Sigmoid colon (tissue), 7 donors: ENCODE data around the gene NSUN6. TPM values are rescaled to one million over a fixed set of nuclear protein-coding genes. Genes with fewer than 3 reads are reported as not detected.

Experiments used
- DNase-seq: peaks from one replicate; pipeline ENCODE4 v3.0.0-alpha.2; 2019
- H3K27ac ChIP-seq, 4 donors: fragments of 200-600 bp; sonication (generic); one replicate each; pipeline ENCODE4 v1.5.1; 2016 to 2019; ENCODE audit warnings: mild to moderate bottlenecking in 1 of 4
- H3K27me3 ChIP-seq, 3 donors: fragments of 200-600 bp; sonication (generic); one replicate each; pipeline ENCODE4 v1.5.1; 2019; ENCODE audit warnings: mild to moderate bottlenecking in 1 of 3
- H3K36me3 ChIP-seq, 4 donors: fragments of 200-600 bp; sonication (generic); one replicate each; pipeline ENCODE4 v1.5.1; 2016 to 2019
- H3K4me1 ChIP-seq, 4 donors: fragments of 200-600 bp; sonication (generic); one replicate each; pipeline ENCODE4 v1.5.1; 2017 to 2019
- H3K4me3 ChIP-seq, 4 donors: fragments of 200-600 bp; sonication (generic); one replicate each; pipeline ENCODE4 v1.5.1; 2017 to 2019; ENCODE audit warnings: mild to moderate bottlenecking in 2 of 4, moderate library complexity in 1 of 4
- H3K9me3 ChIP-seq, 4 donors: fragments of 200-600 bp in 3 of 4; sonication (generic) in 3 of 4; one replicate each; pipeline versions ENCODE4 v1.5.1 to v1.6.1; 2013 to 2019
- CTCF ChIP-seq, 4 experiments: fragments of 450-650 bp in 3 of 4; fragments of 200-600 bp in 1 of 4; IDR thresholded peaks; one replicate each; pipeline ENCODE4 v1.5.1; 2016 to 2019; ENCODE audit warnings: antibody characterized with exemption in 4 of 4, mild to moderate bottlenecking in 3 of 4, moderate library complexity in 2 of 4
- EP300 ChIP-seq, 4 donors: sonication (generic); formaldehyde crosslinking; IDR thresholded peaks; one replicate each; pipeline ENCODE4 v1.6.1; 2017; ENCODE audit warnings: antibody characterized with exemption in 4 of 4
- POLR2A ChIP-seq, 2 donors: fragments of 450-650 bp; IDR thresholded peaks; one replicate each; pipeline ENCODE4 v1.6.1; 2016; ENCODE audit warnings: antibody characterized with exemption in 2 of 2, mild to moderate bottlenecking in 2 of 2, moderate library complexity in 2 of 2
- POLR2AphosphoS5 ChIP-seq, 4 donors: sonication (generic); formaldehyde crosslinking; IDR thresholded peaks; one replicate each; pipeline ENCODE4 v1.6.1; 2017; ENCODE audit warnings: antibody characterized with exemption in 4 of 4
- WGBS, 2 donors: extraction: QIAGEN DNeasy Blood & Tissue Kit; methylation state at CpG; one replicate each; pipeline ENCODE4 v1.1.7; 2013; 5-methylcytosine and 5-hydroxymethylcytosine counted together
- intact Hi-C: fragments of 100-400 bp; cut with DNase I; formaldehyde crosslinking; loops from one replicate; pipeline ENCODE4 v1.15.1; 2023
- polyA plus RNA-seq, 3 donors: library from polyadenylated mRNA; stranded (reverse); fragments of 200-250 nt; gene quantifications; one replicate each; pipeline ENCODE4 v1.2.3, GENCODE V29; 2013
- total RNA-seq, 4 donors: library from RNA; depleted of rRNA; stranded (reverse); fragments of >200 nt; gene quantifications; one replicate each; pipeline ENCODE4 v1.1.0, GENCODE V29; 2016
- donor health status: healthy with polysubstance abuse.
- donor health status: Bipolar disorder and iron deficiency.
- donor health status: healthy.

The NSUN6 gene
- total and polyA plus RNA-seq, 7 donors = 4.4 to 20.2 (median 7.3) TPM

- no peak for DNase-seq
- Histone ChIP-seq H3K36me3 (peaks cover 0 to 62% (median 9%) of the 10 kb centered on the region in 4 donors), H3K27me3 (no peaks in the 10 kb centered on the region), H3K9me3 (no peaks in the 10 kb centered on the region), H3K27ac (no peak overlapping the region), H3K4me3 (no peak overlapping the region), H3K4me1 (no peaks in the 10 kb centered on the region)
- intact Hi-C loops = no loop called here
- 94 to 95% methylated on average over 4 of the region's 4 CpGs for WGBS, 2 donors
- no peak for TF ChIP-seq EP300 (IDR thresholded peaks at IDR 0.05)
- no peak for TF ChIP-seq POLR2AphosphoS5 (IDR thresholded peaks at IDR 0.05)
- no peak for TF ChIP-seq POLR2A (IDR thresholded peaks at IDR 0.05)
Observed at GRCh38 chr10:18675086-18675801, 23.9 kb upstream of the NSUN6 start.

GRCh38 chr10:18668026-18668425 is 16.6 kb upstream of the NSUN6 start:
- Histone ChIP-seq H3K27ac (no peak overlapping the region), H3K36me3 (peaks cover 0 to 46% (median 8%) of the 10 kb centered on the region in 4 donors), H3K27me3 (no peaks in the 10 kb centered on the region), H3K9me3 (no peaks in the 10 kb centered on the region), H3K4me1 (peaks cover 0 to 27% (median 3%) of the 10 kb centered on the region in 4 donors), H3K4me3 (no peak overlapping the region)
- 84 to 90% methylated on average over 2 of the region's 2 CpGs for WGBS, 2 donors
- intact Hi-C loops = no loop called here
- TF ChIP-seq POLR2A (IDR thresholded peaks at IDR 0.05) (no peak), CTCF (IDR thresholded peaks at IDR 0.05) (no peak), POLR2AphosphoS5 (IDR thresholded peaks at IDR 0.05) (no peak), EP300 (IDR thresholded peaks at IDR 0.05) (no peak)
- no peak for DNase-seq

- H3K9me3 ChIP-seq = no peaks in the 10 kb centered on the region
- H3K4me1 ChIP-seq = peaks cover 0 to 33% (median 6%) of the 10 kb centered on the region in 4 donors
- TF ChIP-seq POLR2A (IDR thresholded peaks at IDR 0.05) = no peak
- H3K36me3 ChIP-seq = peaks cover 0 to 34% (median 8%) of the 10 kb centered on the region in 4 donors
- WGBS, 2 donors = 84 to 85% methylated on average over 2 of the region's 2 CpGs
- intact Hi-C loops = no loop called here
- H3K27ac ChIP-seq = no peak overlapping the region
- DNase-seq = no peak
- H3K4me3 ChIP-seq = no peak overlapping the region
- H3K27me3 ChIP-seq = no peaks in the 10 kb centered on the region
Observed at GRCh38 chr10:18666810-18667209, 15.4 kb upstream of the NSUN6 start.

GRCh38 chr10:18665815-18666558 is 14.6 kb upstream of the NSUN6 start:
- Histone ChIP-seq H3K36me3 (peaks cover 0 to 26% (median 6%) of the 10 kb centered on the region in 4 donors), H3K27me3 (no peaks in the 10 kb centered on the region), H3K9me3 (no peaks in the 10 kb centered on the region), H3K27ac (no peak overlapping the region), H3K4me1 (peaks cover 0 to 42% (median 14%) of the 10 kb centered on the region in 4 donors), H3K4me3 (no peak overlapping the region)
- intact Hi-C loops = no loop called here
- no peak for TF ChIP-seq POLR2AphosphoS5 (IDR thresholded peaks at IDR 0.05)
- no peak for TF ChIP-seq EP300 (IDR thresholded peaks at IDR 0.05)
- no peak for TF ChIP-seq CTCF (IDR thresholded peaks at IDR 0.05)
- TF ChIP-seq POLR2A (IDR thresholded peaks at IDR 0.05) = no peak
- WGBS, 2 donors = 50 to 66% methylated on average over 3 of the region's 3 CpGs
- DNase-seq = no peak

GRCh38 chr10:18664841-18665478 is 13.6 kb upstream of the NSUN6 start:
- TF ChIP-seq POLR2A (IDR thresholded peaks at IDR 0.05) = no peak
- no peak for TF ChIP-seq POLR2AphosphoS5 (IDR thresholded peaks at IDR 0.05)
- TF ChIP-seq CTCF (IDR thresholded peaks at IDR 0.05) = no peak
- no peak for TF ChIP-seq EP300 (IDR thresholded peaks at IDR 0.05)
- Histone ChIP-seq H3K4me3 (no peak overlapping the region), H3K4me1 (peaks cover 0 to 51% (median 22%) of the 10 kb centered on the region in 4 donors), H3K27me3 (no peaks in the 10 kb centered on the region), H3K9me3 (no peaks in the 10 kb centered on the region), H3K27ac (no peak overlapping the region), H3K36me3 (peaks cover 0 to 18% (median 2%) of the 10 kb centered on the region in 4 donors)
- DNase-seq = no peak
- WGBS, 2 donors = 90 to 96% methylated on average over 2 of the region's 2 CpGs
- intact Hi-C loops = no loop called here
